GM21360 (cell line): Measurements from ENCODE around the gene CYSTM1.

Experiments used
- ATAC-seq: cut with Tn5 transposase; IDR thresholded peaks from one replicate; pipeline ENCODE4 v1.9.1; 2021; ENCODE audit warnings: mild to moderate bottlenecking, moderate library complexity; ENCODE audit not compliant: unreplicated experiment

CYSTM1 gene, protein sequence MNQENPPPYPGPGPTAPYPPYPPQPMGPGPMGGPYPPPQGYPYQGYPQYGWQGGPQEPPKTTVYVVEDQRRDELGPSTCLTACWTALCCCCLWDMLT

DNA sequence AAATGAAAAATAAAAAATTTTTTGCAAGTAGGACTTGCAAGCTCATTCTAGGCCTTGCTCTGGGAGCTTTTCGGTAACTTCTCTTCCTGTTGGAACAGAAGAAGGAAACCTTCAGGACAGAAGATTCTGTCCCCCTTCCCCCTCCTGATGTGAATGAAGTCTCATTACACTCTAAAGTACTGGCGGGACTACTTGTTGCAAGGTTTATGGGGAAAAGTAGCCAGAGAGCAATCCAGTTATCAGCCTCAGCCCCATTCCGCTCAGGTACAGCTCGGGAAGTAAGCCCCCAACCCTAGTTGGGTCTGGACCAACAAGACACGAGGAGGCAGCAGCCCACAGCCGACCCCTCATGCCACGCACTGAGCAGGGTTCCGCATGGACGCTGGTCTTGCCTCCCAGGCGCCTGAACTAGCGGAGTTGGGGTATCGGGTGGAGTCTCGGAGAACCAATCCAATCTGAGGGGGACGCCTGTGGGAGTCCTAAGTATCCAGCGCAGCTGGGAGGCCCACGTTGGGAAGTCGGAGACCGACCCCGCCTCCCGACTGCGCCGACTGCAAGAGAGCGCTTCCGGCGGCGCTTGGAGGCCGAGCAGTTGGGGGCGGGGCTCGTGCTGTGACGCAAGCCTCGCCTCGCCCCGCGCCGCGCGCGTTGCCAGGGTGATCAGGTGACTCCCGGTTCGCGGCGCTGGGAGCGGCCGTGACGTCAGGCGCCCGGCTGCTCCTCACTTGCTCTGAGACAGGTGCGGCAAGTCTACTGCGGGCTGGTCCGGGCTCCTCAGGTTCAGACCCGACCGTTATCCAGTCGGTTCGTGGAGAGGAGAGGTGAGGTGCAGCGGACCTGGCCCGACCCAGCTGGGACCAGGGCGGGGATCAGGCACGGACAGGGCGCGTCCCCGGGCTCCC, at the start of gene CYSTM1:
TSS of gene CYSTM1 (plus strand) at position 724 of the 902 bp plus-strand sequence. CDS start 19,278 bp downstream, outside the sequence.
- ATAC-seq, result peak; percentile 91

DNA sequence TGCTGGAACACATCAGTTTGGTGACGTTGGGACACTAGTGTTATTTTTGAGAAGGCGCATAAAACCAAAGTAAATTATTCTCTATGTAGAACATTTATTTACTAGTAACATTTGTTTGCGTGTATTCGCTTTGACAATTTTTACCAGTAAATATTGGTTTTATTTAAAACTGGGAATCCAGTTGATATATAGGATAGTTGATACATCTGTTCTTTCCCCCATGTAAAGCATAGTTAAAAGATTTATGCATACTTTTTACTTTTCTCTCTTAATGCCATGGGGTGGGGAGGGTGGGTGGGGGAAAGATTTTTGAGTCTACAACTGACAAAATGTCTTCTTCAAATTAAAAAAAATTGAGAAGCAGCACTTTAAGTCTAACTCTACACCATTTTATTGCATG, 49.4 kb upstream of the CYSTM1 start, which contains the start of gene IGIP:
TSS of gene IGIP (plus strand) at position 301 of the 400 bp plus-strand sequence. CDS start 2,540 bp downstream, outside the sequence.
- no peak for ATAC-seq

DNA sequence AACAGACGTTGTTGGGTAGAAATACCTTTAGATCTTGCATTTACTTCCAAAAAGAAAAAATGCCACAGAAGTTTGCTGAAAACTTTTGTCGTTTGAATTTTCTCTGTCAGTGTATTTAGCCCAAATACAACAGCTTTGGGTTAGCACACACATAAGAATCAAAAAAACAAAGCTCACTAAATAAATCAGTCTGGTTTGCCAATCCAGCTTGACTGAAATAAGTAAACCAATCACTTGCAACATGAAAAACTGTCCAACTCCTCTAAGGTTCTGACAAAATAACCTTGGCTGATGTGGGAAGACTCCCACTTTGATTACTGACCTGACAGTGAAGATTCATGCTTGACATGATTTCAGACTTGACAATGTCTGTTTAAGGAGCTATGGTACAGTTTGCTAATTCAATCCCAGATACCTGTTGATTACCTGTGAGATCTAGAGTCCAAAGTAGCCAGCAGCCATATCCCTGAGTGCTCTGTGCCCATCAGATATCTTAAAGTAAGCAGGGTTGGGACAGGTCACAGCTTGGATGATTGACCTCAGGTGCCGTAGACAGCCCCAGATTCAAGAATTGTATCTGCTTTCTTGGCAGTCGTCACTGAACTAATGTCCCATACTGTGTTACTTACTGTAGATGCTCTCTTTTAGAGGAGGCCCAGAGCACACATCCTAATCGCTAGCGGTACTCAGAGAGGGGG, 48.5 kb upstream of the CYSTM1 start:
- ATAC-seq, result no peak

DNA sequence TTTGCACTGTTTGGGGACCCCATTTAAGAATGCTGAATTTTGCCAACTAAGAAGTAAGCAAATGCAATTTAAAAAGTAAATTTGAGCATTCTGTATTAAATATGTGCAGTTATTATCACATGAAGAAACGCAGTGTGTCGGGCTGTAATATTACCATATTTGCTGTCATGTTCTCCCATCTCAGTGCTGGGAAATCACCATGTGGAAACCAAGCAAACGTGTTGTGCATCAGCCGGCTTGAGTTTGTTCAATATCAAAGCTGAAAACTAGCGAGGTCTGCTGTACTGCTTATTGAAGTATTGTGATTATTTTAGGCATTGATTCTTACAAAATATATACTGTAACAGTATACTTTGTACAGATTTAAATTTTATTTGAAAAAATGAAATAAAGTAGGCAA, 46.6 kb upstream of the CYSTM1 start:
- ATAC-seq, result no peak

DNA sequence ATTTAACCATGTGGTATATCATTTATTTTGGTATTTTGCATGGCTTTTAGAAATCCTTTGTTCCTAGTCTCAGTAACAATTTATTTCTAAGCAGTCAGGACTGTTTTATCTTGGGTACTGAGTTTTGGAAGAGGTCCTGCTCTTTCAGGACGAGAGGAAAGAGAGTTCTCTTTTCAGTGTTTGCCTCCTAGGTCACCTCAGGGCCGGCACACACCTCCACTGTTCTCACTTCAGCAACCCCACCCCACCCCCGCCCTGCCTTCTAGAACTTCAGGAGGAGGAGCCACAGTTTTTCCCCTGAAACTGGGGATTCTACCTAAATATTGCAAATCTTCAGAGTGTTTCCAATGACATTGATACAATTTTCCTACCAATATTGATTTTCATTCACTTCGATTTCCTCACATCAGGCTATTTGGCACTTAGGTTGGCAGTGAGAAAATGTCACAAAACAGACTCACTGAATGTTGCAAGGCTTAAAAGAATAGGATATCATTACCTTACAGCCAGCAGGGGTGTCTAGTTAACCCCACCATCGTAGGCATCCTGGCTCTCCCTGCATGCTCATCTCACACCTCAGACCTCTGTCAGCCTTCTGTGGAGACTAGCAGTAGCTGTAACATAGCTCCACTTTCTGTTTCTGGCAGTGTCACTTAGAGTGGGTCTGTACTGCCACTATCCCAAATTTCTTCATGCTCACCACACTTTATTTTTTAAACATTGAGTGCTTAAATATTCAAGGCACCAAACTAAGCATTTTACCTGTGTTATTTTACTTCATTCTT, 43.8 kb upstream of the CYSTM1 start:
- ATAC-seq, result no peak

DNA sequence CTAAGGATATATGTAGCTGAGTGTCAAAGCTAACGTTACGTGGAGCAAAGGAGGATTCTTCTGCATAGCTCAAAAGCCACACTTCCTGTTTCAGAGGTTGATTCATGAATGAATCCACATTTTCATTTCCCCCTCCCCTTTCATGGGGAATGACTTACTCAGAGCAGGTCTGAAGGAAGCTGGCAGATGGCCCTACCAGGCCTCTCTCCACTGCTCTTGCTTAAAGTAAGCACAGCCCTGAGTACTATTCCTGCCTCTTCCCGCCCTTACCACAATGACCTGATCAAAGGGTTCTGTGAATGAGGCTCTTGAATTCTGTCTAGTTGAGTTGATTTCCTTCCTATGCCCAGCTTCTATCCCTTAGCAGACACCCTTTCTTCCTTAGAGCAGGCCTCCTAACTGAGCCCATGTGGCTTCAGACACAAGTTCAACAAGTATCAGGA, 43.0 kb upstream of the CYSTM1 start:
- ATAC-seq, result no peak

DNA sequence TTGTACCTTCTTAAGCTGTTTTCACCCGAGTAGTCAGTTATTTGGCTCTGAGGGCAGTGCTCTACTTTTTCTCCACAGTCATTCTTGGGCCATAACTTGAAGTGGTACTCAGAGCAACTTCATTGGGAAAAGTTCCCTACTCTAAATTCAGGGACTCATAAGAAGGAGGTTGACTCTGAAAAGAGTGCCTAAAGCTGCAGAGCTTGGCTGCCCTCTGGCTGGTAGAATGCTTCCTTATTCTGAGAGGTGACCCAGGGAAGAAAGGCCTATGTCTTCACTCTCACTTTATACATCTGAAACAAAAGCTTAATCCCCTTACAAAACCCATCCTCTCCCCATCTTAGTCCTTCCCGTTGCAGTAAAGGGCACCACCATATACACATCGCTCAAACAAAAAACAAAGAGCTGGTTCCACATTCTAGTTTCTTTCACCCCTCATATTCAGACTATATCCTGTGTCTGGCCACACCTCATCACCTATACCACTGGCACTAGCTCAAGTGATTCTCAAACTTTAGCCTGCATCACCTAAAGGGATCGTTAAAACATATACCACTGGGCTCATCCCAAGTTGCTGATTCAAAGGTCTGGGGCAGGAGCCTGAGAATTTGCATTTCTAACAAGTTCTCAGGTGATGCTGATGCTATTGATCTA, 41.3 kb upstream of the CYSTM1 start:
- ATAC-seq, result no peak

DNA sequence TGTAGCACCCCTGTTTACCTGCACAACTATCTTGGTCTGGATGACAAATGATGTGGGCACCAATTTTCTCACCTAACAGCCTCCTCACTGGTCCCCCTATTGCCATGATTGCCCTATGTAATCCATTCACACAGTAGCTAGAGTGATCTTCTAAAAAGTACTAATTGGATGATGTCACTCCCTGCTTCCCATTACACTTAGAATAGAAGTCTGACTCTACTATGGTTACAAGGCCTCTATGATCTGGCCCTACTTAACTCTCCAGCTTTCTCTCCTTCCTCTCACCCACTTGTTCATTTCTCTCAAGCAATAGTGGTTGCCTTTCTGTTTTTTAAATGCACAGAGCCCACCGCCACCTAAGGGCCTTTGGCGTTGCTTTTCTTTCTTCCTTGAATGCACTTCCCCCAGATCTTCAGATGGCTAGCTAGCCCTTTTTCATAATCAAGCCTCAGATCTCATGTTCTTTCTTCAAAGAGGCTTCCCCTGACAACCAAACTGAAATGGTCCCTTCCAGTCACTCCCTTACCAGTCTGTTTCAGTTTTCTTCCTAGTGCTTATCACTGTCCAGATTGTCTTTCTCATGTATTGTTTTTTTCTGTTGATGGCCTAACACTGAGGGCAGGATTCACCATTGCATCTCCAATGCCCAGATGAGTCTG, 40.6 kb upstream of the CYSTM1 start:
- no peak for ATAC-seq

DNA sequence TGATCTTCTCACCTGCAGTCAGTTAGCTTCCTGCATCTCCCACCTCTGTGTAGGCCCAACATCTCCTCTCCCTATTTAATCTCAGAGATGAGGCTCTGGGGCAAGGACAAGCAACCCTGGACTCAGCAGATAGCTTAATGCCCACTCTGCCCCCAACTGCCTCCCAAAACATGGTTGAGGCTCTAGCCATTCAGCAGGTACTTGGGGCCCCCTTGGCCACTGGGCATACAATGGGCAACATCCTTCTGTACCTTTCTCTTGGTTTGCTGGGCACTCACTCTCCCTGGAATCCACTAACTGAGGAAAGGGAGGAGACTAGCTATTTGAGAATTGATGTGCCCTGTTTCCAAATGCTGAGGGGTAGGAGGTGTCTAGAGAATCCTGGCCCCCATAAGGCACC, 39.9 kb upstream of the CYSTM1 start:
- no peak for ATAC-seq

DNA sequence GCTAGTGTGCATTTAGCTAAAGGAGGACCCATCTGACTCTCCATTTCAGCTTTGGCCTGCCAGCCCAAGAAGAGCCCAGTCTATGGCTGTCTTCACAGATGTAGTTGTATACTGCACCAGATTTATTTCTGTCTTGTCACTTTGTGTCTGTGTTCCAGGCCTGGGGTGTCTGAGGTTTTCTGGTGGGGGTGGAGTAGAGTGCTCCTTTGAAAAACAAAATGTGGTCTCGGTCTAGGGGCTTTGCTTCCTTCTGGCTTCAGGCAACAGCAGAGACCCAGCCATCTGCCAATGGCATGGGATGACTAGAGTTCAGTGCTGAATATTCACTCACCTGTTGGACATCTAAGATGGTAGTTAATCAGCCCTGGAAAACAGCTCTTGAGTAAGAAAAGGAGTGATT, 38.4 kb upstream of the CYSTM1 start:
- ATAC-seq, result no peak

DNA sequence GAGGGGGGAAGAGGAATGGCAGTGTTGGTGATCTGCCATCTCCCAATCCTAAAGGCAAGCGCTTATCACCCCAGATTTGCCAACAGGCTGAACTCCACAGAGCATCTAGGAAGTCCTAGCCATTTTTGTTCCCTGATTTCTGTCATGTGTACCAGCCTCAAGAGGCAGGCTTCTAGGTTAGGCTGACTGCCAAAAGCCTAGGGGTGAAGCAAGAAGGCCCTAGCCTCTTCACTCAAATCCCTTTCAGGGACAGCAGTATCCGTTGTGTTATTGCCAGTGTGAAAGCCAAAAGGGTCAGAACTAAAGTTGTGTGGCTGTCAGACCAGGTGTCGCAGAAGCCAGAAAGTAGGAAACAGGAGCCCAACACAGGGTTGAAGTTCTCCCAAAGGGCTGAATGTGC, 34.6 kb upstream of the CYSTM1 start:
- ATAC-seq, result no peak

DNA sequence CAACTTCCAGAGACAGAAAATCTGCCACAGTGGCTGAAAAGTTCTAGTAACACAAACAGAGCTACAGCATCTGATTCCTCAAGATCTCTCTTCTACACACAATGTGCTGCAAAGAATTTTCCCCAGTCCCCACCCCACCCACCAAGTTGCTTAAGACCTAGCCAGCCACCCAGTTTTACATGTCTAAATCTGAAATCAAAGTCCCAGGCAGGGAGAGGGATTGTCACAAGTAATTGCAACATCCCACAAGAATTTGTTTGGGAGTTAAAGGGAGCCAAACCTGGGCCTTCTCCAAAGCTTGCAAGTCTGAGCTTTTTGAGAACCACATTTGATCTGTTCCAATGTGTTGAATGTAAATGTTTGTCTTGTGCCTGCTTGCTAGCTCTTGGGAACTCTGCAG, 33.7 kb upstream of the CYSTM1 start:
- ATAC-seq, result no peak

DNA sequence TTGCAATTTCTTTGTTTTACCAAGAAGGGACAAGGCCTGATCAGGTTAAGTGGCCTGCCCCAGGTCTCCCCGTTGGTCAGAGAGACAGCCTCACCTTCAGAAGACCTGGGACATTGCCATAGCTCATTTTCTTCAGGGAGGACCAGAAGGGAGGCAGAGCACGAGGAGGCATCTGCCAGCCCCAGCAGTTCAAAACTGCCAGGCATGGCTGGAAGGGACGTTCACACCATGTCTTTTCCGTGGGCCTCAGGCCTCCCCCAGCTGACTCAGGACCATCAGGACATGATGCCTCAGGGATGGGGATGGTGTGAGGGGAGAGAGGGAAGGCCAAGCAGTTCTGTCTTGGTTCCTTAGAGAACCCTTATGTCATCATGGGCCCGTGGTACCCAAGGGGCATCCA, 32.7 kb upstream of the CYSTM1 start:
- no peak for ATAC-seq

DNA sequence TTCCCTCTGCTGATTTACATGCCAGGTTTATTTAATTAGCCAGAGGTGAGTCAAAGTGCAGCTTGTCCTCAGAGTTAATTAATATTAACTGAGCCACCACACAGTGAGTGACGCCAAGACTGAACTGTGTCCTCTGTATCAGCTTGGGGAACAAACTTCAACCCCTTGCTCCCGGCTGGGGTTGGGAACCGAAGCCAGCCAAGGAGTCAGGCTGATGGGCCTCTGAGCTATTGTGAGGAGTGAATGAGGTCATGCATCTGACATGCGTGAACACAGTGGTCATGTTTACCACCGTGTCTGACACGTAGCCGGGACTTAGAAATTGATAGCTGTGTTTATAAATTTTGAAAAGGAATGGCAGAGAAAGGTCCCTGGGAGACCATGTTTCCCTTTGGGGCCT, 32.1 kb upstream of the CYSTM1 start:
- ATAC-seq, result no peak

DNA sequence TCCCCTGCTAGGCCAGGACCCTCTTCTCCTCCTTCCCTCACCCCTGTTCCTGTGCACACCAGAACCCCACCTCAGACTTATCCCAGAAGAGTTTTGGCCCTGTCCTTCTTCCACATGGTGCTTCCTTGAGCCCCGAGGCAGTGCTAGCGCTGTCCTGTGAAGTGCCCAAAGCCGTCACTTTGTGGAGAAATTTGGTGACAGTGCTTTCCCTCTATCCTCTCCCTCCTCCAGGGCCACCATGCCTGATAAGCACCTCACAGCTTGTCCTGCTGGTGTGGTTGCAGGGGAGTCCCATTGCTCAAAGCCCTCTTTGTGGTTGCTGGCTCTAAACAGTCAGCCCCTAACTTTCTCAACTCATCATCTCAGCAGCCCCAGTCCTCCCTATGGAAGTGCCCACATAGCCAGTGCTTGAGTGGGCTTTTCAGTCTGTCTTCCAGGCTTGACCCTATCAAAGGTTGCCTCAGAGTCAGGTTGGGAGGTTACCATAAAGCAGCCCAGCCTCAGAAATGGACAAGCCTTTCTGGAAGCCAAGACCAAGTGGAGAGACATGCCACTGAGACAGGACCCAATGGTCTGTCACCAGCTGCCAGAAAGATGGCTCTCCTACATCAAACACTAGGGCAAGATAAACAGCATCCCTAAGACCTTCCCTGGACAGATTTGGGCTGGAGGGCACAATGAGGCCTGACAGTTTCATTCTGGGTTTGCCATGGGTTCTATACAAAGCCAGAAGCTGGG, 31.3 kb upstream of the CYSTM1 start:
- no peak for ATAC-seq

DNA sequence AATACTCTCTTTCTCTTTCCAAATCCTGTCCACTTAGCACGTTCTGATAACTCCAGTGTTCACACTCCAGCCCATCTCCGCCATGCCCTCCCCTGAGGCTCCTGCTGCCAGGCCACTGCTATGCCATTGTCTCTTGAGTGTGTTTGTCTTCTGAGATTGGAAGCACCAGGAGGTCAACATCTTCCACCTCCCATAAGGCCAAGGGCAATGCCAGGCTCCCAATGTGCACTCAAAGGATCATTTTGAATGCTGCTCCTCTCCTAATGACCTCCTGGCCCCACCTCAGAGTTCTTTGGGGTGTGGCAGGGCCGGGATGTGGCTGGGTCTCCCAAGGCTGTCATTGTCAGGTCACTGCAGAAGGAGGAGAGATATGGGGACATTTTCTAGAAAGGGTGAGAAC, 29.7 kb upstream of the CYSTM1 start:
- ATAC-seq, result no peak

DNA sequence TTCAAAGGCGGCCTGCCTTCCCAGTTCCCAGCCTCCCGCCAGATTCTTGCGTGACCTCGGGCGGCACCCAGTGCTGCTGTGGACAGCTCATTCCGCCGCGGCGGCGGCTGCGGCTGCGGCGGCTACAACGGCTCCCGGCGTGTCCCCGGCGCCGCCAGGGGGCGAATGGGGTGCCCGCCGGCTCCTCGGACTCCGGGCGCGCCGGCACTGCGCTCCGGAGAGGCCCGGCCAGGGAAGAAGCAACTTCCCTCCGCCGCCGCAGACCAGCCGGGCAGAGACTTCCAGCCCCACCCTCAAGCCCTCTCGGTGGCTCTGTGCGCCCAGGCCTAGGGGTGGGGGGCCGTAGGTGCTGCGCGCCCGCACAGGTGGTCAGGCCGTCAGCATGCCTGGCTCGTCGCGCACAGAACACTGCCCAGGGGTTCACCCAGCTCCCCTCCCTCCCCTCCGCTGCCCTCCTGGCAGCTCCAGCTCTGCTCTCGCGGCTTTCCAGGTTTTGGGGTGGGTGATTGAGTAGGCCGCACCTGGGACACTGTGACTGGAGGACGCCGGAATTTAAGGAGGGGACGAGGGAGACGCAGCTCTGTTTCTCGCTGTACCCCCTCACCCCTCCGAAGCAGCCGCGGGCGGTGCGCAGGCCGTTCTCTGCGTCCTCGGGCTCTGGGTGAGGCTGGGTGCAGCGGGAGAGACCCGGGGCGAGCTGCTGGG, 29.0 kb upstream of the CYSTM1 start:
- peak; percentile 69 for ATAC-seq

DNA sequence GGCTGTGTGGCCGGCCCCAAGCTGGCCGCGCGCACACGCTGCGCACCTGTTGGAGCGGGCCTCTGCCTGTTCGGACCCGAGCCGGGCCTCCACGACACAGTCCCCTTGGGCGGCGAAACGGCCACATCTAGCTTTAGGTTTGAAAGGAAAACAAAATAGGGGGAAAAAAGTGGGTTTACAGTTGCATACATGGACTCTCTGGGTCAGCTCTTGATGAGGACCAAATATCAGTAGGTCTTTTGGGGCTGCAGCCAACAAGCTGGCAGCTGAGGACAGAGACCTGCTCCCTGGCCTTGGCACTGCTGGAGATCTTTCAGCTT, 28.5 kb upstream of the CYSTM1 start:
- no peak for ATAC-seq

DNA sequence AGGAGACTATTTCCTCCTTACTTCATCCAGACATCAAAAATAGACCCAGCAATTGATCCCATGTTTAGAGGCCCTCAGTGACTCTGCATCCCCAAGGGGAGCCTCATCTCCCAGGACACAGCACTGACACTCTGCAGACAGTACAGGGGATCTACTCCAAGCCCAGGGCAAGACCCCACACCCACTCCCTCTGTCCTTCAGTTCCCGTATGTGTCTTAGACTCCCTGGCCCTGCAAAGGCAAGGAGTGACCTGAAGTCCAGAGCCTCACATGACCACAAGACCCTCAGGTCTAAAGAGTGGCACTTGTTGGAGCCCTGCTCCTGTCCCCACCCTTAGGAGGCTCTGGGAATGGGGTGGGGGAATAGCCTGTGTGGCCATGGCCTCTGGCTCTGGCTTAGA, 27.5 kb upstream of the CYSTM1 start:
- ATAC-seq, result no peak
